DND-41 (cell line): ENCODE results near the gene PPFIA1.
"Not testable (repeated sequence)": the region's sequence is repeated elsewhere in the genome, so short reads cannot be mapped to it uniquely, and the experiment has no call there.

Source experiments
- ATAC-seq: fragments of 200-7000 bp; cut with Tn5 transposase; 3 replicates; pipeline ENCODE4 v1.9.1; 2021; ENCODE audit warnings: low read depth; ENCODE audit not compliant: insufficient read depth
- DNase-seq: peaks from one replicate; pipeline ENCODE4 v3.0.0-alpha.2; 2020
- H2AFZ ChIP-seq: 2 replicates; pipeline ENCODE4 v1.6.0; 2012; ENCODE audit warnings: low read depth, low read length
- H3K27ac ChIP-seq: 2 replicates; pipeline ENCODE4 v1.5.1; 2012; ENCODE audit warnings: low read length, inconsistent platforms
- H3K27me3 ChIP-seq: fragments of 200-600 bp; sonication (generic); 2 replicates; pipeline ENCODE4 v1.6.0; 2012; ENCODE audit warnings: low read length, mild to moderate bottlenecking, inconsistent platforms; ENCODE audit not compliant: insufficient read depth, poor library complexity
- H3K36me3 ChIP-seq: 2 replicates; pipeline ENCODE4 v1.5.1; 2012; ENCODE audit warnings: low read length, inconsistent platforms; ENCODE audit not compliant: insufficient read depth
- H3K4me1 ChIP-seq: 2 replicates; pipeline ENCODE4 v1.5.1; 2012; ENCODE audit warnings: mild to moderate bottlenecking, low read length; ENCODE audit not compliant: insufficient read depth
- H3K4me2 ChIP-seq: 2 replicates; pipeline ENCODE4 v1.6.0; 2012; ENCODE audit warnings: mild to moderate bottlenecking, moderate library complexity, low read length, inconsistent platforms; ENCODE audit not compliant: insufficient read depth
- H3K4me3 ChIP-seq, 2 experiments: fragments of 200-600 bp in 1 of 2; shearing (Covaris generic) in 1 of 2; 2 replicates each; pipeline ENCODE4 v1.5.1; 2012 to 2016; ENCODE audit warnings: inconsistent platforms in 2 of 2, low read length in 2 of 2, mild to moderate bottlenecking in 2 of 2, low read depth in 1 of 2, moderate library complexity in 1 of 2
- H3K79me2 ChIP-seq: 2 replicates; pipeline ENCODE4 v1.6.0; 2012; ENCODE audit warnings: low read length, inconsistent platforms; ENCODE audit not compliant: insufficient read depth
- H3K9ac ChIP-seq: 2 replicates; pipeline ENCODE4 v1.6.0; 2012; ENCODE audit warnings: low read depth, mild to moderate bottlenecking, inconsistent platforms, low read length, moderate library complexity
- H3K9me3 ChIP-seq: 2 replicates; pipeline ENCODE4 v1.5.1; 2012; ENCODE audit warnings: low read length, moderate library complexity, mild to moderate bottlenecking, inconsistent platforms; ENCODE audit not compliant: insufficient read depth, severe bottlenecking
- H4K20me1 ChIP-seq: 2 replicates; pipeline ENCODE4 v1.6.0; 2012; ENCODE audit warnings: low read length; ENCODE audit not compliant: insufficient read depth
- EZH2 ChIP-seq: IDR thresholded peaks from 3 replicates; pipeline ENCODE4 v1.6.1; 2012; ENCODE audit warnings: borderline replicate concordance, low read depth, mild to moderate bottlenecking, moderate library complexity, low read length, inconsistent platforms; ENCODE audit not compliant: severe bottlenecking
- TF ChIP-seq, protein P1 (sequence below): IDR thresholded peaks from 2 replicates; pipeline ENCODE4 v1.5.1; 2012; ENCODE audit warnings: borderline replicate concordance, low read length, moderate library complexity, mild to moderate bottlenecking; ENCODE audit not compliant: poor library complexity, severe bottlenecking; ENCODE audit errors: extremely low read depth

The PPFIA1 gene

DNA sequence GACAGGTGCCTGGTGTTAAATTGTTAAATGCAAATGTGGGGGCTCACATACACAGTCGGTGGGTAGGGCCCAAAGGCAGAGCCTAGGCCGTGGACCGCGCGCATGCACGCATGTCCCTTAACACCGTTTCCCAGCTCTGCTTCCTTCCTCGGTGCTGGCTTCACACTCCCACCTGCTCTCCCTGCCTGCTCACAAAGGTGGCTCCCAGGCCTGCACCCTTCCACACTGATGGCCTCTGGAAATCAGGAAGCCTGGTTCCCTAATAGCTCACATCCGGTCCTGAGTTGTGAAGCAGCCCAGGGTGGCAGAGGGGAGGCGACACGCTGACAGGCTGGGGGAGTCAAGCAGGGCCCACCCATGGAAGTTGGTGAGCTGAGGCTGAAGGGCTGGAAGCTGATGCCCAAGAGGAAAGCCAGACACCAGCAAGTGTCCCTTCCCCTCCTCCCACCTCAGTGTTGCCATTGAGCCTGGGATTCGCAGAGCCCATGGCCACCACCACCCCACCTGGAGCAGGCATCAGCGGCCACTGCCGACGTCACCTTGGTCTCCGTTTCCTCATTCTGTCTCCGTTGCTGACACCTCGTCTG, 114.2 kb downstream of the PPFIA1 start:
- no peak overlapping the region for H3K27ac ChIP-seq
- H2AFZ ChIP-seq = no peak overlapping the region
- no peaks in the 10 kb centered on the region for H3K79me2 ChIP-seq
- no peak overlapping the region for H3K4me2 ChIP-seq
- no peaks in the 10 kb centered on the region for H3K9me3 ChIP-seq
- DNase-seq (no peak), ATAC-seq (no peak)
- no peak overlapping the region for H3K4me3 ChIP-seq
- no peak for TF ChIP-seq EZH2
- TF ChIP-seq, protein P1, sequence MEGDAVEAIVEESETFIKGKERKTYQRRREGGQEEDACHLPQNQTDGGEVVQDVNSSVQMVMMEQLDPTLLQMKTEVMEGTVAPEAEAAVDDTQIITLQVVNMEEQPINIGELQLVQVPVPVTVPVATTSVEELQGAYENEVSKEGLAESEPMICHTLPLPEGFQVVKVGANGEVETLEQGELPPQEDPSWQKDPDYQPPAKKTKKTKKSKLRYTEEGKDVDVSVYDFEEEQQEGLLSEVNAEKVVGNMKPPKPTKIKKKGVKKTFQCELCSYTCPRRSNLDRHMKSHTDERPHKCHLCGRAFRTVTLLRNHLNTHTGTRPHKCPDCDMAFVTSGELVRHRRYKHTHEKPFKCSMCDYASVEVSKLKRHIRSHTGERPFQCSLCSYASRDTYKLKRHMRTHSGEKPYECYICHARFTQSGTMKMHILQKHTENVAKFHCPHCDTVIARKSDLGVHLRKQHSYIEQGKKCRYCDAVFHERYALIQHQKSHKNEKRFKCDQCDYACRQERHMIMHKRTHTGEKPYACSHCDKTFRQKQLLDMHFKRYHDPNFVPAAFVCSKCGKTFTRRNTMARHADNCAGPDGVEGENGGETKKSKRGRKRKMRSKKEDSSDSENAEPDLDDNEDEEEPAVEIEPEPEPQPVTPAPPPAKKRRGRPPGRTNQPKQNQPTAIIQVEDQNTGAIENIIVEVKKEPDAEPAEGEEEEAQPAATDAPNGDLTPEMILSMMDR = no peak
- H3K27me3 ChIP-seq = no peaks in the 10 kb centered on the region
- H3K36me3 ChIP-seq = peaks cover 35% of the 10 kb centered on the region
- no peak overlapping the region for H3K9ac ChIP-seq
- no peaks in the 10 kb centered on the region for H3K4me1 ChIP-seq
- H4K20me1 ChIP-seq = no peaks in the 10 kb centered on the region; the same call in 1 of the 2 replicates

DNA sequence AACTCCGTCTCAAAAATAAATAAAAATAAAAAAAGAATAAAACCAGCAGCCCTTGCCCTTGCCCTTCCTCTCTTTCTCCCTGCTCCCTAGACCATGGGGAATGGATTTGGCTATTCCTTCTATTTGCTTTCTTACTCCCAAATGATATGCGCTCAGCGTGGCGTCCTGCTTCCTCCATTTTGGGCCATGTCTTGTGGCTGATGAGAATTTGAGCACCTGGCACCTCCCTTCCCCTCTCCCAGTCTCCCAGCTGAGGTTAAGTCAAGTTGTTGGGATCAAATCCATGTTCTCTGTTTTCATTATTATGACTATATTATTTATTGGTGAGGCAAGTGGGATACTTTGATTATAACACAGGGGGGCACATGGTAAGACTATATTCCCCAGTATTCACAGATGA, 117.1 kb downstream of the PPFIA1 start:
- Histone ChIP-seq H3K9ac (no peak overlapping the region), H3K79me2 (no peaks in the 10 kb centered on the region), H3K9me3 (no peaks in the 10 kb centered on the region), H3K27me3 (no peaks in the 10 kb centered on the region), H3K27ac (no peak overlapping the region), H3K4me2 (no peak overlapping the region), H3K4me3 (no peak overlapping the region), H3K4me1 (no peaks in the 10 kb centered on the region), H3K36me3 (peaks cover 22% of the 10 kb centered on the region), H4K20me1 (no peaks in the 10 kb centered on the region; the same call in 1 of the 2 replicates), H2AFZ (no peak overlapping the region)
- ATAC-seq (no peak), DNase-seq (no peak)
- no peak for TF ChIP-seq EZH2
- TF ChIP-seq, protein P1 = no peak

DNA sequence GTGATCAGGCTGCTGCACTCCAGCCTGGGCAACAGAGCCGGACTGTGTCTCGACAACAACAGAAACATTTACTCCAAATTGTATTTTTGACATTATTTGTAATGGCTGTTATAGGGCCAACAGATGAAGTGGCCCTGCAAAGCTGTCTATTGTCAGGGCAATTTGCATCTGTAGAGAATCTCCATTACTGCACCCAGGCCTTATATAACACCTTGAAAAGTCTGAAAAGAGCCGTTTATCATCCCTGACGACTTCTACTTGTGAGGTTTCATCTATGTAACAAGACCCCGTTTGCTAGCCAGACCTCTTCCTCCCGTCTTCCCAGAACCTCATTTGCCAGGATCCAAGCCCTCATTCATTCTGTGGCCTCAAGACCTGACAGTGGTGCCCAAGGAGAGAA, 118.7 kb downstream of the PPFIA1 start:
- TF ChIP-seq EZH2 = no peak
- Histone ChIP-seq H3K4me2 (no peak overlapping the region), H3K79me2 (no peaks in the 10 kb centered on the region), H4K20me1 (no peaks in the 10 kb centered on the region), H3K4me1 (no peaks in the 10 kb centered on the region), H3K27me3 (no peaks in the 10 kb centered on the region), H2AFZ (no peak overlapping the region), H3K9ac (no peak overlapping the region), H3K9me3 (no peaks in the 10 kb centered on the region), H3K27ac (no peak overlapping the region), H3K36me3 (peaks cover 14% of the 10 kb centered on the region), H3K4me3 (no peak overlapping the region)
- no peak for ATAC-seq
- no peak for DNase-seq

DNA sequence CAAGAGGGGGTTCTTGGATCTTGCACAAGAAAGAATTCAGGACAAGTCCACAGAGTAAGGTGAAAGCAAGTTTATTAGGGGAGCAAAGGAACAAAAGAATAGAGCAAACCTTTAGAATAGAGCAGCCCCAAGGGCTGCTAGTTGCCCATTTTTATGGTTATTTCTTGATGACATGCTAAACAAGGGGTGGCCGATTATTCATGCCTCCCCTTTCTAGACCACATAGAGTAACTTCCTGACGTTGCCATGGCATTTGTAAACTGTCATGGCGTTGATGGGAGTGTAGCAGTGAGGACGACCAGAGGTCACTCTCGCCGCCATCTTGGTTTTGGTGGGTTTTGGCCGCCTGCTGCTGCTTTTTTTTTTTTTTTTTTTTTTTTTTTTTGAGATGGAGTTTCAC, 120.4 kb downstream of the PPFIA1 start:
- not testable (repeated sequence) for H3K27ac ChIP-seq, H3K4me3 ChIP-seq, H3K4me2 ChIP-seq, H3K4me1 ChIP-seq, H3K9me3 ChIP-seq, H3K36me3 ChIP-seq, H3K9ac ChIP-seq, H3K27me3 ChIP-seq, H4K20me1 ChIP-seq, H2AFZ ChIP-seq, ATAC-seq, DNase-seq, H3K79me2 ChIP-seq
